Esophagus squamous epithelium (tissue), 5 donors: Measurements from ENCODE around the gene GRIK4. TPM values are rescaled to one million over a fixed set of nuclear protein-coding genes. Genes with fewer than 3 reads are reported as not detected.

Experiments
- DNase-seq: peaks from one replicate; lab custom pipeline; 2025; lab: John Stamatoyannopoulos, UW
- H3K27ac ChIP-seq, 4 donors: fragments of 200-600 bp; sonication (generic); one replicate each; pipeline ENCODE4 v1.5.1; 2016 to 2019; ENCODE audit warnings: mild to moderate bottlenecking in 1 of 4
- H3K27me3 ChIP-seq, 4 donors: fragments of 200-600 bp; sonication (generic); 1 replicate in 3 of 4; 2 replicates in 1 of 4; pipeline versions ENCODE4 v1.5.1 to v1.6.0; 2017 to 2021; ENCODE audit warnings: antibody characterized with exemption in 1 of 4
- H3K36me3 ChIP-seq, 3 donors: fragments of 200-600 bp; sonication (generic); one replicate each; pipeline ENCODE4 v1.5.1; 2016 to 2019
- H3K4me1 ChIP-seq, 3 donors: fragments of 200-600 bp; sonication (generic); one replicate each; pipeline ENCODE4 v1.5.1; 2017 to 2019
- H3K4me3 ChIP-seq, 4 donors: fragments of 200-600 bp; sonication (generic); 1 replicate in 3 of 4; 2 replicates in 1 of 4; pipeline ENCODE4 v1.5.1; 2016 to 2019; ENCODE audit warnings: mild to moderate bottlenecking in 2 of 4, moderate library complexity in 1 of 4
- H3K9me3 ChIP-seq, 3 donors: fragments of 200-600 bp; sonication (generic); one replicate each; pipeline ENCODE4 v1.5.1; 2016 to 2019
- POLR2A ChIP-seq, 4 donors: fragments of 450-650 bp; IDR thresholded peaks; one replicate each; pipeline ENCODE4 v1.6.1; 2017; ENCODE audit warnings: antibody characterized with exemption in 4 of 4, mild to moderate bottlenecking in 4 of 4, moderate library complexity in 3 of 4
- WGBS, 2 donors: methylation state at CpG; one replicate each; pipeline ENCODE4 v1.1.5; 2018; 5-methylcytosine and 5-hydroxymethylcytosine counted together
- intact Hi-C: fragments of 100-400 bp; cut with DNase I; formaldehyde crosslinking; loops from one replicate; pipeline ENCODE4 v1.15.0; 2022
- total RNA-seq, 4 donors: library from RNA; depleted of rRNA; stranded (reverse); fragments of >200 nt; gene quantifications; one replicate each; pipeline ENCODE4 v1.1.0, GENCODE V29; 2016
- TF ChIP-seq, protein P1 (sequence below), 6 experiments: fragments of 450-650 bp in 4 of 6; fragments of 200-600 bp in 2 of 6; sonication (generic) in 2 of 6; IDR thresholded peaks; one replicate each; pipeline ENCODE4 v1.5.1; 2016 to 2019; ENCODE audit warnings: antibody characterized with exemption in 6 of 6, mild to moderate bottlenecking in 4 of 6, moderate library complexity in 4 of 6
- donor health status: DM: yes; HTN: yes; CAD: no.

Gene GRIK4
- total RNA-seq, 4 donors from 2014 or later, result 0.15 to 0.19 TPM; not detected in 2

DNA sequence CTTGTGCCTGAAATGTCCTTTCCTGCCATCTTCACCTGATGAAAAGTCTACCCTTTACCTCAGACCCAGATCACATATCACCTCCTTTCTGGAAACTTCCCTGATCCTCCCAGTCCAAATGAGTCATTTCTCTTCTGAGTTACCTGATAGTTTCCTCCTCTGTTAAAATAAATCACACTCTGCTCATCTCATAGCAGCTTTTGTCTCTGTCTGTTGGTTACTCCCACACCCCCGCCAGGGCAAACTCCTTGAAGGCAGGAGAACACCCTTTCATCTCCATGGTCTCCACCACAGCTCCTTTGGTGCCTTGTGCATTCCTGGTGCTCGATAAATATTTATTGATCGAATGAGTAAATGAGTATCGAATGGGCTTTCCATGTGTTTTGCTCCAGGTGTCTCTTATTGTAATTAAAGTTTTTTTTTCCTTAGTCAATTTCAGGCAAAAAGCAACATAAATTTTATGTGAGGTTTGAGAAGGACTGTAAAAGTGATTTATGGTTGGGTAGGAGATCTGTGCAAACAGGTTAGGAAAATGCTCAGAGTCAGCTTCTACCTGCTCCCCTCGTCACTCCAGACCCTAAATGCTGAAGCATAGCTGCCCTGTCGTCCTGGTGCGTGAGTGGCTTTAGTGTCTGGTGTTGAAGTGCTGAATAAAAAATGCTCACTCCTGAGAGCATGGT is 178.2 kb downstream of the GRIK4 start:
- no peaks in the 10 kb centered on the region for H3K4me1 ChIP-seq
- no peaks in the 10 kb centered on the region for H3K9me3 ChIP-seq
- WGBS, 2 donors, result 86 to 95% methylated on average over 7 of the region's 7 CpGs
- H3K27ac ChIP-seq, result no peak overlapping the region
- intact Hi-C loops, result loop anchor here (5.0 kb wide), 1 partner anchor 177 kb away; the partner anchor contains the start of gene GRIK4
- H3K27me3 ChIP-seq, result peaks cover 0 to 17% (median 0%) of the 10 kb centered on the region in 4 donors
- DNase-seq, result no peak
- no peak for TF ChIP-seq POLR2A (IDR thresholded peaks at IDR 0.05)
- H3K36me3 ChIP-seq, result no peaks in the 10 kb centered on the region
- H3K4me3 ChIP-seq, result no peak overlapping the region

DNA sequence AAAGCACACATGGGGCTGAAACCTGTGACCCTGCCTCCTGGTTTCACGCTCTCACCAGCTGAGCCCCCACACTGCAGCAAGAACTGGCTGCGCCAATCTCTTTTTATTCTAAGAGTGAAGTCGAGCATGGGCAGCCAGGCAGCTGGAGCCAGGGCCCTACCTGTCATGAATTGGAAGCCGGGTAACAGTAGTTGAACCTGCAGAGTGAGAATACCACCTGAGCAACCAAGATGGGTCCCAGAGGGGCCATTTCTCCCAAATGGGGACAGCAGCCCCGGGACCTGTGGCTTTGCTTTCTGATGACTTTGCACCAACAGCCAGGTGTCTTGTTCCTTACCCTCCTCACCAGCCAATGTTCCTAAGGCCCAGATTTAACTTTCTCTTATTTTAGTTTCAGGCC is 178.9 kb downstream of the GRIK4 start:
- no peak for DNase-seq
- H3K4me1 ChIP-seq, result no peaks in the 10 kb centered on the region
- TF ChIP-seq POLR2A (IDR thresholded peaks at IDR 0.05), result no peak
- TF ChIP-seq, protein P1, sequence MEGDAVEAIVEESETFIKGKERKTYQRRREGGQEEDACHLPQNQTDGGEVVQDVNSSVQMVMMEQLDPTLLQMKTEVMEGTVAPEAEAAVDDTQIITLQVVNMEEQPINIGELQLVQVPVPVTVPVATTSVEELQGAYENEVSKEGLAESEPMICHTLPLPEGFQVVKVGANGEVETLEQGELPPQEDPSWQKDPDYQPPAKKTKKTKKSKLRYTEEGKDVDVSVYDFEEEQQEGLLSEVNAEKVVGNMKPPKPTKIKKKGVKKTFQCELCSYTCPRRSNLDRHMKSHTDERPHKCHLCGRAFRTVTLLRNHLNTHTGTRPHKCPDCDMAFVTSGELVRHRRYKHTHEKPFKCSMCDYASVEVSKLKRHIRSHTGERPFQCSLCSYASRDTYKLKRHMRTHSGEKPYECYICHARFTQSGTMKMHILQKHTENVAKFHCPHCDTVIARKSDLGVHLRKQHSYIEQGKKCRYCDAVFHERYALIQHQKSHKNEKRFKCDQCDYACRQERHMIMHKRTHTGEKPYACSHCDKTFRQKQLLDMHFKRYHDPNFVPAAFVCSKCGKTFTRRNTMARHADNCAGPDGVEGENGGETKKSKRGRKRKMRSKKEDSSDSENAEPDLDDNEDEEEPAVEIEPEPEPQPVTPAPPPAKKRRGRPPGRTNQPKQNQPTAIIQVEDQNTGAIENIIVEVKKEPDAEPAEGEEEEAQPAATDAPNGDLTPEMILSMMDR (IDR thresholded peaks at IDR 0.05), result no peak
- H3K27ac ChIP-seq, result no peak overlapping the region
- H3K4me3 ChIP-seq, result no peak overlapping the region
- no peaks in the 10 kb centered on the region for H3K9me3 ChIP-seq
- intact Hi-C loops, result no loop called here
- H3K27me3 ChIP-seq, result peaks cover 0 to 17% (median 0%) of the 10 kb centered on the region in 4 donors
- 78 to 87% methylated on average over 4 to 5 of the region's 5 CpGs for WGBS, 2 donors
- H3K36me3 ChIP-seq, result no peaks in the 10 kb centered on the region

DNA sequence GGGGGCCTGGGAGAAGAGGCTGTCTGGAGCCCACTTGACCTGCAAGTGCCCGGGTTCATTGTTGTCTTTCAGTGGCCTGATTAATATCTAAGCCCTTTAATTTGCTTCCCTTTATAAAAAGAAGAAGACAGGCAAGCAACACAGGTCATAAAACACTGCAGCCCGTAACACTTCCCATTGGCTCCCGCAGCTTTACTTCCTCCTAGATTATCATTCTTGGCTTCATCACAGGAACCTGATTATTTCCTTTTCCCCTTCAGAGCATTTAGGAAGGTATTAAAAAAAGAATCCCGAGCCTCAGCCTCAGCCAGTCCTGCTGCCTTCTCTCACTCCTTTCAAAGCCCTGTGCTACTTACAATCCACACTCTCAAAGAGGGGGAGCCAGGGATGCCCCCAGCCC is 183.2 kb downstream of the GRIK4 start:
- WGBS, 2 donors, result 68 to 70% methylated on average over 4 of the region's 4 CpGs
- Histone ChIP-seq H3K9me3 (no peaks in the 10 kb centered on the region), H3K36me3 (no peaks in the 10 kb centered on the region), H3K4me1 (no peaks in the 10 kb centered on the region), H3K27ac (no peak overlapping the region), H3K27me3 (peaks cover 0 to 30% (median 0%) of the 10 kb centered on the region in 4 donors), H3K4me3 (no peak overlapping the region)
- intact Hi-C loops, result no loop called here
- DNase-seq, result no peak
- TF ChIP-seq POLR2A (IDR thresholded peaks at IDR 0.05), result no peak
- TF ChIP-seq, protein P1 (IDR thresholded peaks at IDR 0.05), result no peak

DNA sequence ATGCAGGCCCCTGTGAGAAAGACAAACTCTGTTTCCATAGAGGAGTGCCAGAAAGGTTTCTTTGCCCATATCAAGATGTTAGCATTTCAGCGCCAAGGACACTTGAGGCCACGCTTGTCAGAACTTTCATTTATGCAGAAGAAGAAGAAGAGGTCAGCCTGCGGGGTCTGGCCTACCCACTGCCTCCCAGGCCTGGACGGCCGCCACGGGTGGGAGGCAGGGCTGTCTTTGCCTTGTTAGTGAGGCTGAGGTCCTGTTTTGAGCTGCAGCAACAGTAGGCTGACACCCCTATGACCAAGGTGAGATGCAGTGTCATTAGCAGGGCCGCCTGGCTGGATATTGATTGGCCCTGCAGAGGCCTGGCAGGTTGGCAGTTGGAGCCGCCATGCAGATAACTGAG is 183.9 kb downstream of the GRIK4 start:
- Histone ChIP-seq H3K4me1 (no peaks in the 10 kb centered on the region), H3K9me3 (no peaks in the 10 kb centered on the region), H3K4me3 (no peak overlapping the region), H3K27me3 (peaks cover 0 to 28% (median 0%) of the 10 kb centered on the region in 4 donors), H3K36me3 (no peaks in the 10 kb centered on the region), H3K27ac (no peak overlapping the region)
- no peak for DNase-seq
- TF ChIP-seq, protein P1 (IDR thresholded peaks at IDR 0.05), result no peak
- no peak for TF ChIP-seq POLR2A (IDR thresholded peaks at IDR 0.05)
- WGBS, 2 donors, result 100% methylated on average over 4 of the region's 8 CpGs; no CpG with 5 or more reads in 1 of the 2 donors
- intact Hi-C loops, result no loop called here

GRCh38 chr11:120695939-120696338 is 184.4 kb downstream of the GRIK4 start:
- intact Hi-C loops, result no loop called here
- no peak for DNase-seq
- WGBS, 2 donors, result 90 to 92% methylated on average over 3 to 5 of the region's 5 CpGs
- H3K27me3 ChIP-seq, result peaks cover 0 to 28% (median 0%) of the 10 kb centered on the region in 4 donors
- no peak overlapping the region for H3K27ac ChIP-seq
- no peaks in the 10 kb centered on the region for H3K36me3 ChIP-seq
- no peaks in the 10 kb centered on the region for H3K4me1 ChIP-seq
- TF ChIP-seq, protein P1 (IDR thresholded peaks at IDR 0.05), result no peak
- TF ChIP-seq POLR2A (IDR thresholded peaks at IDR 0.05), result no peak
- no peaks in the 10 kb centered on the region for H3K9me3 ChIP-seq
- no peak overlapping the region for H3K4me3 ChIP-seq
